ENCODE measurements around the gene DLGAP3. TPM values are rescaled to one million over a fixed set of nuclear protein-coding genes. Genes with fewer than 3 reads are reported as not detected.

DLGAP3 gene
- total RNA-seq, 1 donor from 2014 or later, result 0.21 TPM

- Mint-ChIP-seq H3K27ac (ENCODE audit: unreplicated experiment) (no peak overlapping the region), H3K36me3 (ENCODE audit: unreplicated experiment) (no peaks in the 10 kb centered on the region), H3K9me3 (ENCODE audit: unreplicated experiment) (no peaks in the 10 kb centered on the region), H3K27me3 (ENCODE audit: unreplicated experiment) (peaks cover 23% of the 10 kb centered on the region), H3K4me1 (ENCODE audit: unreplicated experiment) (peaks cover 4% of the 10 kb centered on the region), H3K4me3 (ENCODE audit: unreplicated experiment) (no peak overlapping the region)
- TF ChIP-seq CTCF (IDR thresholded peaks at IDR 0.05), result no peak
- peak; percentile 92 for DNase-seq (ENCODE audit: extremely low spot score, unreplicated experiment)
Measured at GRCh38 chr1:34924759-34925555, 4.5 kb downstream of the DLGAP3 start.

GRCh38 chr1:34923490-34923889 lies 6.0 kb downstream of the DLGAP3 start:
- Mint-ChIP-seq H3K36me3 (ENCODE audit: unreplicated experiment) (no peaks in the 10 kb centered on the region), H3K27ac (ENCODE audit: unreplicated experiment) (no peak overlapping the region)

GRCh38 chr1:34918977-34919561 lies 10.4 kb downstream of the DLGAP3 start:
- Mint-ChIP-seq H3K9me3 (ENCODE audit: unreplicated experiment) (no peaks in the 10 kb centered on the region), H3K4me3 (ENCODE audit: unreplicated experiment) (no peak overlapping the region), H3K27me3 (ENCODE audit: unreplicated experiment) (peaks cover 3% of the 10 kb centered on the region), H3K4me1 (ENCODE audit: unreplicated experiment) (no peaks in the 10 kb centered on the region), H3K36me3 (ENCODE audit: unreplicated experiment) (no peaks in the 10 kb centered on the region), H3K27ac (ENCODE audit: unreplicated experiment) (no peak overlapping the region)
- TF ChIP-seq CTCF (IDR thresholded peaks at IDR 0.05), result no peak
- DNase-seq (ENCODE audit: extremely low spot score, unreplicated experiment), result peak; percentile 76

More at GRCh38 chr1:34923490-34923889, 6.0 kb downstream of the DLGAP3 start:
- Mint-ChIP-seq H3K4me1 (ENCODE audit: unreplicated experiment) (peaks cover 2% of the 10 kb centered on the region), H3K4me3 (ENCODE audit: unreplicated experiment) (no peak overlapping the region), H3K27me3 (ENCODE audit: unreplicated experiment) (peaks cover 18% of the 10 kb centered on the region), H3K9me3 (ENCODE audit: unreplicated experiment) (no peaks in the 10 kb centered on the region)
- TF ChIP-seq CTCF (IDR thresholded peaks at IDR 0.05), result no peak
- no peak for DNase-seq (ENCODE audit: extremely low spot score, unreplicated experiment)

- no peaks in the 10 kb centered on the region for H3K36me3 Mint-ChIP-seq (ENCODE audit: unreplicated experiment)
- H3K27me3 Mint-ChIP-seq (ENCODE audit: unreplicated experiment), result no peaks in the 10 kb centered on the region
- no peak for TF ChIP-seq CTCF (IDR thresholded peaks at IDR 0.05)
- H3K4me3 Mint-ChIP-seq (ENCODE audit: unreplicated experiment), result no peak overlapping the region
- peak; percentile 69 for DNase-seq (ENCODE audit: extremely low spot score, unreplicated experiment)
- H3K4me1 Mint-ChIP-seq (ENCODE audit: unreplicated experiment), result no peaks in the 10 kb centered on the region
- no peaks in the 10 kb centered on the region for H3K9me3 Mint-ChIP-seq (ENCODE audit: unreplicated experiment)
- no peak overlapping the region for H3K27ac Mint-ChIP-seq (ENCODE audit: unreplicated experiment)
Measured at GRCh38 chr1:34918386-34918976, 11.0 kb downstream of the DLGAP3 start.

GRCh38 chr1:34917017-34917416 lies 12.4 kb downstream of the DLGAP3 start:
- Mint-ChIP-seq H3K9me3 (ENCODE audit: unreplicated experiment) (no peaks in the 10 kb centered on the region), H3K4me3 (ENCODE audit: unreplicated experiment) (no peak overlapping the region), H3K27ac (ENCODE audit: unreplicated experiment) (no peak overlapping the region), H3K36me3 (ENCODE audit: unreplicated experiment) (no peaks in the 10 kb centered on the region), H3K27me3 (ENCODE audit: unreplicated experiment) (no peaks in the 10 kb centered on the region), H3K4me1 (ENCODE audit: unreplicated experiment) (no peaks in the 10 kb centered on the region)
- no peak for DNase-seq (ENCODE audit: extremely low spot score, unreplicated experiment)
- TF ChIP-seq CTCF (IDR thresholded peaks at IDR 0.05), result no peak

Measured in osteocyte (in vitro differentiated cells).